Measurements from ENCODE around the gene KIAA1755.

GRCh38 chr20:38224531-38224930 is 36.0 kb downstream of the KIAA1755 start:
- TF ChIP-seq POLR2A (IDR thresholded peaks at IDR 0.05; ENCODE audit: low read depth, low read length) = no peak
- no peak for TF ChIP-seq CTCF (conservative IDR thresholded peaks at IDR 0.05; ENCODE audit: low read depth, low read length)
- no peak for TF ChIP-seq MXI1 (IDR thresholded peaks at IDR 0.05; ENCODE audit: borderline replicate concordance, low read depth, low read length)
- TF ChIP-seq MAZ (IDR thresholded peaks at IDR 0.05; ENCODE audit: borderline replicate concordance, low read depth, low read length) = no peak
- no peak for TF ChIP-seq RAD21 (IDR thresholded peaks at IDR 0.05; ENCODE audit: low read length)

All from IMR-90 (cell line).